GM18526 (cell line): ENCODE measurements around the gene CACNA1D.

ENCODE experiments used
- POLR2A ChIP-seq: IDR thresholded peaks from 3 replicates; pipeline ENCODE4 v1.6.1; 2011; ENCODE audit not compliant: insufficient read length; ENCODE audit errors: extremely low read depth

Gene CACNA1D

GRCh38 chr3:53731934-53732624 lies 237.7 kb downstream of the CACNA1D start:
- TF ChIP-seq POLR2A, result no peak

DNA sequence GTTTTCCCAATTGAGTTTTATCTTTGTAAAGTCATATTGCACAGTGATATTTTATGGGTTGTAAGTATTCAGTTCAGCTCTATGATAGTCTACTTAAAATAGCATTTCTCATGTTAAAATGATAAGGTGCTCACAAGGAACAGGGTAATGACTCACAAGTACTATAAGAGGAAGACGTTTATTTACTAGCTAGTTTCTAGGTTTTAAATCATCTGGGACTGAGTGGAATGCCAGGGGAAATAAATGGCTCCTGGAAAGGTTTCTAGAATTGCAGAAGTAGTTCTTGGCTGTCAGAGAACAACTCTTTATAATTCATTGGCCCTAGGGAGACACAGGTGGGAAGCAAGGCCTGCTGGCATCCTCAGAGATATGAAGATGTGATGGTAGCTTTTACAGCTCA lies 239.0 kb downstream of the CACNA1D start:
- no peak for TF ChIP-seq POLR2A

- no peak for TF ChIP-seq POLR2A
Observed at GRCh38 chr3:53739966-53740365, 245.6 kb downstream of the CACNA1D start.

DNA sequence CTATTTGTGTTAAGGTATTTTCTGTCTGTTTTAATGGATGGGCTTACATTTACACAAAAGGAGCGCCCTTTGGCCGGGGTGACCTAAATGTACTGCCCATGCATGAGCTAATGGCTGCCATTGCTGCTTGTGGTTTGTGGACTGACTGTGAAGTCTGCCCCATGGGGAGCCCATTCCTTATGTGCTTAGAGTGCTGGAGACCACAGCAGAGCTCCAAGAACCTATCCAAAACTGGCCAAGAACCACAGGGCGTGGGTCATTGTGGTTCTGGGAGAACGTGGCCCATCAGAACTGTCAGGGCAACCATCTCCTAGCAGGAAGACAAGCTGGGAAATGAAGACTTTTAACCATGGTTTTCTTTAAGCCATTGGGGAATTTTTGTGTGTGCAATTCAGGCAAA lies 246.5 kb downstream of the CACNA1D start:
- TF ChIP-seq POLR2A, result no peak

DNA sequence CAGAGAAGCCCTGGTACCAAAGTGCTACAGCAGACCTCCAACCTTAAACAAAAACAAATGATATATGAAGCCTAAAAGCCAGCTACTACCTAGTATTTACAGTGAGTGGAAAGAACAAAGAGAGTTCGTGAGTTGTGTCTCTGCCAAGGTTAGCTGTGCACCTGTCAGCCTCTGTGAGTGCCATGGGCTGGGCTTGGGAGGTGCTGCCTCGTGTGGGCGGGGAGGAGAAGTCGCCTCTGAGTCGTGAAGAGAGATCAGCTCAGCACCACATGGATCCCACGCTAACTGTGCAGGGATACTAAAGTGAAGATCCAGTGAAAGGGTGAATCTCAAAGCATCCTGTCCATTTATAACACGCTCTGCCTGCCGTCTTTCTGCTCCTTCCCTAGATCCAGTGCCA lies 249.9 kb downstream of the CACNA1D start:
- TF ChIP-seq POLR2A, result no peak

DNA sequence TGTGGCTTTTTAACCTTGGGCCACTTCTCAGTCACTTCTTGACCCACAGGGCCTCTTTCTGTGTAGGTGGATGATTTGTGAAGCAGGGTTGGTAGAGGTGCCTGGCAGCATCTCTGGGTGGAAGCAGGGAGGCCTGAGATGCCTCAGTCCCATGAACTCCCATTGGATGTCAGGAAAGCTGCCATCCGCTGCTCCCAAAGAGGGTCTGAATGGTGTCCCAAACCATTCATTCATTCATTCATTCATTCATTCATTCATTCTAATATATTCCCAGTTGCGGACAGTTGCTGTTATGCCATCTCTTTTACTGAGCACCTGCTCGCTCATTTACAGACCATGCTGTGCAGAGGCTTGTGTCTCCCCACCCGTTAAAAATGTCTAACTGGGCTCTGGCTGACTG lies 253.1 kb downstream of the CACNA1D start:
- no peak for TF ChIP-seq POLR2A

DNA sequence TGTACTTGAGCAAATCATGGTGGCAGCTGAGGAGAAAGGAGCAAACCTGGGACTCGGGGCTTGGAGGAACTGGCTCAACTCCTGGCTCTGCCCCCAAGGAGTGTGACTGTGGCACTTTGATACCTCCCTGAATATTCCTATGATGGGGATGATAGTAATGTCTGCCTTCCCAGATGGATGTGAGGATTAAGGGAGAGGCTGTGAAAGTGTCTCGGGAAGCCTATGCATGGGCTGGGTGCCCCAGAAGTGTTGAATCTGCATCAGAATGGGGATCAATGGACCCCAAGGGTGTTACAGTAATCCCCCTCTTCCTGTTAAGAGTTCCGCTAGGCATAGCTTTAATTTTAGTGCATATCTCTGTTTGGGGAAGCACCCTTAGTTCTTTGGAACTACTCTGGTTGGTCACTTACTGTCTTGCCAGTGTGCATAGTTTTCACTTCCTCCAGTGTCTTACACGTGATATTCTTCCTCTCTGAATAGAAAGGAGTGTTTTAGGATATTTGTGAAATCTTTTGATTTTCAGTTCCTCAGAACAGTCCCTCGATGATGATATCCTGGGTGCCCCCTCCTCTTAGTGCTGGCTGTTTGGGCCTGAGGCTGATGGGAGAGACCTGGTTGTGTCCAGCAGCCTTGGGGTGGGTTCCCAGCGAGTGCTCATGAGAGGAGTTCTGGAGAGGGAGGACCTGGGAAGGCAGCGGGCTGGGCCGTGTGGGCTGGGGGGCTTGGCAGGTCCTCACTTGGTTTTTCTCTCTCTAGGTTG lies 254.3 kb downstream of the CACNA1D start:
- no peak for TF ChIP-seq POLR2A

DNA sequence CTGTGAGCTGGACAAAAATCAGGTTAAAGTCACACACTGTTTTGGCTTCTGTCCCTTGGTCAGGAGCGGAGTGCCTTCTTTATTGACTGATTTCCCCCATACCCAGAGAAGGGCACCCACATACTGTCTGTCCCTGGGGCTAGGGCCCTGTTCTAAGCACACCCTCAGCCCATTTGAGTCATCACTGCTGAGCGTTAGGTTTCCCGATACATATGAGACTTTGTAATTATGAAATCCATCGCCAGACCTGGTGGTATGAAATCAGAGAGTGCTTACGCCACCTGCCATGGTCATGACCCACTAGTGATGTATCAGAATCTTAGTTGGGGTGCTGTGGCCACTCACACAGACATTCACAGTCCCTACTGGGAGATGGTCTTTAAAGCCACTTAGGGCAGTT lies 255.0 kb downstream of the CACNA1D start:
- TF ChIP-seq POLR2A, result no peak

- TF ChIP-seq POLR2A, result no peak
Observed at GRCh38 chr3:53750253-53751210, 256.1 kb downstream of the CACNA1D start.

GRCh38 chr3:53753518-53754183 lies 259.2 kb downstream of the CACNA1D start:
- TF ChIP-seq POLR2A, result no peak

- no peak for TF ChIP-seq POLR2A
Observed at GRCh38 chr3:53754325-53754724, 259.9 kb downstream of the CACNA1D start.

DNA sequence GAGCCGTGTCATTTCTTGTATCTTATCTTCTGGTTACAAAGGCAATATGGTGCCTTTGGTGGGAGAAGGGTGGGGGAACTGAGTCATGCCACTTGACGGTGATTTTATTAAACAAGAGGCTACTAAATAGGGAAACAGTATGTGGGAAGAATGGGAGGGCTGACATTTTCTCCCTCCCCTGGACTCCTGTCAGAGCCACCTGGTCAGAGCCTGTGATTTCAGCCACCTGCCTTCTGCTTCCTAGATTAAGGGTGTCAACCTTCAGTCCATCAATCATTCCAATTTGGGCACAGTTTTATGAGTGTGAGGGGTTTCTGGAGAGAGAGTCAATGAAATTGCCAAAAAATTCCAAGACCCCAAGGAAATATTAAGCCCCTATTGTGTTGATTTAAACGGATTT lies 264.4 kb downstream of the CACNA1D start:
- TF ChIP-seq POLR2A, result no peak

GRCh38 chr3:53763353-53763752 lies 268.9 kb downstream of the CACNA1D start:
- TF ChIP-seq POLR2A, result no peak

DNA sequence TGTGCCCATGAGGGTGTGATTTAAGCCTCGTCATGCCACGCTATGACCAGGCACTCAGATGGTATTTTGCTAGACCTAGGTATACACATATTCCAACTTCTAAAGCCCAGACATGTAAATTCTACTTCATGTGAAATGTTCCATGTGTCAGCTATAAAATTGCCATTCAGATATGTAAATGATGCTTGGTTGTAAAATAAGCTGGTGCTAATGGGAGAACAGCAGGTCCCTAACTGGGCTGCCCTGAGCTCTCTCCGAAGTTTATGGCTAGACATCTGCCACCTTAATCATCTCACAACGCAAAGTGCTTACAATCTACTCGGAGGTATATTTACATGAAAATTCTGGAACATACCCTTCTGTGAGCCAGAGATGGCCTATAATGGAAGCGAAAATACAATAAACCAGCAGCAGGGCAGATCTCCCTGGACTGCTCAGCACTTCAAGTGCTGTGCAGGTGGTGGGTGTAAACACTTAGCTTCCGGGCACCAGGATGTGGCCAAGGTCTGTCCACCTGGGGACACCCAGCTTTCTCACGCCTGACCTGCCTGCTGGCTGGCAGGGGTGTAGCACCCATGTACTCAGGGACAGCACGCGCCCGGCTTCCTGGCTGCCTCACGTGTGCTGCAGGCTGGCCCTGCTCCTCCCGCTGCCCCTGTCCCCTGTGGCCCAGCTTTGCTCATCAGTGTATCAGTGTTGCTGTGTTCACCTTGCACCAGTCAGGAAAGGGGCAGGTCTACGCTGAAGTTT lies 269.8 kb downstream of the CACNA1D start:
- no peak for TF ChIP-seq POLR2A
